ENCODE measurements around the gene PLEKHA6.

DNA sequence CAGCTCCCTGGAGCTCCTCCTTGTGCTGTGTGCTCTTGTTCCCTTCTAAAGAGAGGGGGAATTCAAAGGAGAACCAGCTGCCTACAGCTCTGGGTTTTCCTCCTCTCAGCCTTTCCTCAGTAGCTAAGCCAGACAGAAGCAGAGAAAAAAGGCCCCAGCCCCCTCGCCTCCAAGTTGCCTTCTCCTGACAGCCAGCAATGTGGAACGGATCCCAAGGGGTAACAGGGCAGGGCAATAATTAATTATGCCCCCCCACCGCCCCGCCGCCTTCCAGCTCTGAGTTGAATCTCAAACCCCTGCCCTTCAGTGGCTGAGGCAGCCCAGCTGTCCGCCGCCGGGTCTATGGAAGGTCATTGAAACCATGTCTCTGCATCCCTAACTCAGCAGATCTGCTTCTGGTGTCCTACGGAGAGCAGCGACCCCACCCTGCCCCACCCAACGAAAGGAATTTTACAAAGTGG, 76.9 kb downstream of the PLEKHA6 start:
- TF ChIP-seq CTCF (IDR thresholded peaks at IDR 0.05; ENCODE audit: low read length) (no peak), EZH2 (optimal IDR thresholded peaks at IDR 0.05; ENCODE audit: low read depth, low read length) (no peak)

Data from MM.1S (cell line).